ENCODE results near the gene PRSS2. TPM values are rescaled to one million over a fixed set of nuclear protein-coding genes. Genes with fewer than 3 reads are reported as not detected.

Gene PRSS2
- total RNA-seq, 3 donors from 2014 or later (not counting 1 experiment from before 2014, with no cell fraction given) = not detected

- intact Hi-C loops (cut with micrococcal nuclease) = no loop called here
- no peak overlapping the region for H3K4me3 ChIP-seq (ENCODE audit: low read length)
- TF ChIP-seq CTCF (IDR thresholded peaks at IDR 0.05) = no peak
- Mint-ChIP-seq H3K4me1 (no peaks in the 10 kb centered on the region), H3K27ac (no peak overlapping the region), H3K27me3 (ENCODE audit: low read depth in 2 of 2) (peaks cover 25 to 45% of the 10 kb centered on the region in 2 donors), H3K9me3 (no peaks in the 10 kb centered on the region), H3K4me3 (no peak overlapping the region), H3K36me3 (no peaks in the 10 kb centered on the region)
- H3K4me1 ChIP-seq (ENCODE audit: control insufficient read depth, insufficient read depth, low read length) = peaks cover 6% of the 10 kb centered on the region
- H3K36me3 ChIP-seq (ENCODE audit: control insufficient read depth, insufficient read depth, low read length) = no peaks in the 10 kb centered on the region
- H3K9me3 ChIP-seq (ENCODE audit: control insufficient read depth, insufficient read depth, low read length) = no peaks in the 10 kb centered on the region
- H3K27me3 ChIP-seq (ENCODE audit: control insufficient read depth, insufficient read depth, low read length) = no peaks in the 10 kb centered on the region
- H3K27ac ChIP-seq (ENCODE audit: low read length) = no peak overlapping the region
- ATAC-seq (no peak), DNase-seq (no peak)
- WGBS (ENCODE audit: insufficient coverage) = 81% methylated on average over 2 of the region's 2 CpGs
These were observed 46.7 kb downstream of the PRSS2 start for GRCh38 chr7:142817506-142817905.

- no peak for DNase-seq
- no peak overlapping the region for H3K27ac ChIP-seq (ENCODE audit: low read length)
- Mint-ChIP-seq H3K27ac (no peak overlapping the region), H3K4me3 (no peak overlapping the region), H3K36me3 (no peaks in the 10 kb centered on the region), H3K9me3 (no peaks in the 10 kb centered on the region), H3K4me1 (no peaks in the 10 kb centered on the region), H3K27me3 (ENCODE audit: low read depth in 2 of 2) (peaks cover 29 to 54% of the 10 kb centered on the region in 2 donors)
- H3K36me3 ChIP-seq (ENCODE audit: control insufficient read depth, insufficient read depth, low read length) = no peaks in the 10 kb centered on the region
- 96% methylated on average over 5 of the region's 5 CpGs for WGBS (ENCODE audit: insufficient coverage)
- no peak for TF ChIP-seq CTCF (IDR thresholded peaks at IDR 0.05)
- peaks cover 4% of the 10 kb centered on the region for H3K27me3 ChIP-seq (ENCODE audit: control insufficient read depth, insufficient read depth, low read length)
- H3K9me3 ChIP-seq (ENCODE audit: control insufficient read depth, insufficient read depth, low read length) = no peaks in the 10 kb centered on the region
- ATAC-seq = no peak
- no peaks in the 10 kb centered on the region for H3K4me1 ChIP-seq (ENCODE audit: control insufficient read depth, insufficient read depth, low read length)
- intact Hi-C loops (cut with micrococcal nuclease) = no loop called here
- H3K4me3 ChIP-seq (ENCODE audit: low read length) = no peak overlapping the region
These were observed 48.8 kb downstream of the PRSS2 start for GRCh38 chr7:142819530-142819929.

- H3K27ac Mint-ChIP-seq = no peak overlapping the region
These were observed 51.9 kb downstream of the PRSS2 start for GRCh38 chr7:142822714-142823113.

More at GRCh38 chr7:142822714-142823113, 51.9 kb downstream of the PRSS2 start:
- Mint-ChIP-seq H3K4me1 (no peaks in the 10 kb centered on the region), H3K27me3 (ENCODE audit: low read depth in 2 of 2) (peaks cover 31 to 55% of the 10 kb centered on the region in 2 donors), H3K36me3 (no peaks in the 10 kb centered on the region), H3K4me3 (no peak overlapping the region), H3K9me3 (no peaks in the 10 kb centered on the region)
- intact Hi-C loops (cut with micrococcal nuclease) = no loop called here
- H3K4me3 ChIP-seq (ENCODE audit: low read length) = no peak overlapping the region
- no peak for TF ChIP-seq CTCF (IDR thresholded peaks at IDR 0.05)
- DNase-seq (no peak), ATAC-seq (no peak)
- H3K36me3 ChIP-seq (ENCODE audit: control insufficient read depth, insufficient read depth, low read length) = no peaks in the 10 kb centered on the region
- no peaks in the 10 kb centered on the region for H3K9me3 ChIP-seq (ENCODE audit: control insufficient read depth, insufficient read depth, low read length)
- H3K27ac ChIP-seq (ENCODE audit: low read length) = no peak overlapping the region
- peaks cover 5% of the 10 kb centered on the region for H3K27me3 ChIP-seq (ENCODE audit: control insufficient read depth, insufficient read depth, low read length)
- no CpG with 5 or more reads among the region's 1 CpG for WGBS (ENCODE audit: insufficient coverage)
- no peaks in the 10 kb centered on the region for H3K4me1 ChIP-seq (ENCODE audit: control insufficient read depth, insufficient read depth, low read length)

Other genes starting within 250 kb of the PRSS2 start
- not detected for gene PRSS1, start 21.5 kb upstream of the PRSS2 start, total RNA-seq
- gene EPHB6, start 84.1 kb downstream of the PRSS2 start, total RNA-seq = 1 to 10 TPM; 2.3 to 6.8 (median 6.5) TPM
- gene TRPV6, start 114.8 kb downstream of the PRSS2 start, total RNA-seq = not detected
- not detected for gene TRPV5, start 162.8 kb downstream of the PRSS2 start, total RNA-seq
- not detected for gene LLCFC1, start 168.5 kb downstream of the PRSS2 start, total RNA-seq
- under 1 TPM in 2 of 3 donors, not detected in 1; 0.09 to 0.61 TPM for gene KEL, start 191.4 kb downstream of the PRSS2 start, total RNA-seq

All from natural killer cell (primary cell).